ENCODE measurements around the gene SLC9A1.
"Not testable (repeated sequence)": the region's sequence is repeated elsewhere in the genome, so short reads cannot be mapped to it uniquely, and the experiment has no call there.

Gene SLC9A1

DNA sequence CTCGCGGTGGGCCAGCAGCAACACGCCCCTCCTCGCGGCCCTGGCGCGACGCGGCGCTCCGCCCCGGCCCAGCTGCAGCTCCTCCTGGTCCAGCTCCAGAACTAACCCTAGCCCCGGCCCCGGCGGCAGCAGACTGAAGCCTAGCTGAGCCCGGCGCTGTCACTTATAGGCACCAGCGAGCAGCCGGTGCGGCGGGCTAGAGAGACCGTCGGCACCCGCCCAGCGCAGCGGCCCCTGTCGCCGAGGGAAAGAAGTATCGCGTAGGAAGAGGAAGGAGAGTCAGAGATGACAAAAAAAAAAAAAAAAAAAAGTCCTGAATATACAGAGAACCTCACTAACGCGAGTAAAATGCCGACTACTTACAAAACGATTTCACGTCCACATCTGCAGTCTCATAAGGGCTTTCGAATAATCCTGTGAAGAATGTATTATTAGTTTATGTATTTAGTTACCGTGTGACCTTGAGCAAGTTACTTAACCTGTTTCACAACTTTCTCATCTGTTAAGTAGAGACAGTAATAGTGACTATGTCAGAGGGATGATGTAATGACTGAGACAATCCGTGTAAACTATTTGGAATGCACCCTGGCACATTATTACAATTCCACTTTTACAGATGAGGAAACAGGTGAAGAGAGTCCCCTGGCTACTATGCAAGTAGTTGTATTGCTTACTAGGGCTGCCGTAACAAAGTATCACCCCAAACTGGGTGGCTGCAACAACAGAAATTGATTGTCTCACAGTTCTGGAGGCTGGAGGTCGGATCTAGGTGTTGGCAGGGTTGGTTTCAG is at the start of gene SLC9A1:
Gene SLC9A1, minus strand, starts transcription at position 135 of the 791 bp plus-strand sequence. CDS start 791 bp downstream, outside the sequence.
- in situ Hi-C loops (cut with MboI; ENCODE audit: low sequenced_read_pairs) = no loop called here

DNA sequence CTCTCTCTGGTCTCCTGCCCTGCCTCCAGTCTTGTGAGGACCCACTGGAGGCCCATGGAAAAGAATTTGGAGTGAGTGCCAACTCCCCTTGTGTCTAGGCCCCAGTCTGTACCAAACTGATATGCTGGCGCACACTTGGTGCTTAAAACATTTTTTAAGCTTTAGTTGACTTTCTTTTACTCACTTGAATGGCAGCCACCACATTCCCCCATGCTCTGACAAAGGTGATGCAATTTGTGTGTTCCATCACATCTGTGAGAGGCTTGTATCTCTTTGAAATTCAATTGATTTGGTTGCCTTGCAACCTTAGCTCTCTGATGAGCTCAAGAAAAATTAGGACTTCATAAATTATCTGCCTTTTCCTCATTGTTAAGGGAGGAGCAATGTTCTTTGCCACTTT is 49.0 kb upstream of the SLC9A1 start:
- in situ Hi-C loops (cut with MboI; ENCODE audit: low sequenced_read_pairs) = no loop called here

DNA sequence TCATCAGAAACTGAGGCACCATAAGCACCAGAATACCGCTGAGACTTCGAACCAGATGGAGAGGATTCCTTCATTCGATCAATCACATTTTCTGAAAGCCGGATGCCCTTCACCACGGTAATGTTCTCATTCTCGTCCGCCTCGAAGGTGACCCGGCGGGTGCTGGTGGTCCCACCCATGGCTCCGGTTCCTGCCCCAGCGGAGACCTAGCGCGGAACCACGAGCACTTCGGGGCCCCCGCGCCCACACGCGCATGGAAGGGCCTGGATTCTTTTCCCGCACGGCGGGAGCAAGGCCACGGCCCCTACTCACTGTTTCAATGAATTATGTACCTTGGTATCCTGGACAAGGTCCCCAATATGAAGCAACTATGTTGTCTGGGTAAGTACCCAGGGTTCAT is 46.4 kb upstream of the SLC9A1 start:
- in situ Hi-C loops (cut with MboI; ENCODE audit: low sequenced_read_pairs) = no loop called here

DNA sequence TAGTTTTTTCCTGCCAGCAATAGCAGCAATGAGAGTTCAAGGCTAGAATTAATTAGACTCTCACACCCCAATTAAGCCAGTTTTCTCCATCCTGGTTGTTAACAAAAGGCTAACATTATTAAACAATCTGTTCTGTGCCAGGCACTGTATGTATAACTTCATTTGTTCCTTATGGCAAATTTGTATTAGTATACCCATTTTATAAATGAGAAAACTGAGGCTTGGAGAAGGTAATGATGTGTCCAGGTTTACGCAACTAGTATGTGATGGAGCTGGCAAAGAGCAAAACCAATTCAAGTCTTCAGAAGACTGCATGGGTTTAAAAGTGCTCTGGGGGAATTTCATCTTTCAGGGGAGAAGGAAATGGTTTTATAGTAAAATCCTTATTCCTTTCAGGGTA is 38.3 kb upstream of the SLC9A1 start:
- in situ Hi-C loops (cut with MboI; ENCODE audit: low sequenced_read_pairs) = no loop called here

- in situ Hi-C loops (cut with MboI; ENCODE audit: low sequenced_read_pairs) = no loop called here
These were observed 37.2 kb upstream of the SLC9A1 start for GRCh38 chr1:27192039-27192529.

DNA sequence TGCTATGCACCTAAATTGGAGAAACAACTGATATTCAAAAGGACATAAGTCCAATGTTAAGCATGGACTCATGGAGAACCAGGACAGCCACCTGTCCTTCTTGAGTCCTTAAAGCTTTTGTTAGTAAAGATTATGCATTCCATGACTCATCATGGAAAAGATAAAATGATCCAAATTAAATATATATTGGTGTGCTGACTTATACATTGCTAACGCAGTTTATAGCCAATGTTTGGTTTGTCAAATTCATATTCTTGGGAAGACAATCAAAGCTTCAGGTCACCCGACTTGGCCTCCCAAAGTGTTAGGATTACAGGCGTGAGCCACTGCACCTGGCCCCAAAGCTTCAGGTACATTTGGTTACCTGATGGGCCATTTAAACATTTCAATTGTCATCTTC is 29.7 kb upstream of the SLC9A1 start:
- in situ Hi-C loops (cut with MboI; ENCODE audit: low sequenced_read_pairs) = not testable (repeated sequence)

- in situ Hi-C loops (cut with MboI; ENCODE audit: low sequenced_read_pairs) = no loop called here
These were observed 25.1 kb upstream of the SLC9A1 start for GRCh38 chr1:27179979-27180378.

- in situ Hi-C loops (cut with MboI; ENCODE audit: low sequenced_read_pairs) = no loop called here
These were observed 24.5 kb upstream of the SLC9A1 start for GRCh38 chr1:27179379-27179778.

GRCh38 chr1:27176954-27177353 is 22.0 kb upstream of the SLC9A1 start:
- in situ Hi-C loops (cut with MboI; ENCODE audit: low sequenced_read_pairs) = no loop called here

GRCh38 chr1:27176323-27176722 is 21.4 kb upstream of the SLC9A1 start:
- in situ Hi-C loops (cut with MboI; ENCODE audit: low sequenced_read_pairs) = no loop called here

GRCh38 chr1:27172992-27173391 is 18.1 kb upstream of the SLC9A1 start:
- in situ Hi-C loops (cut with MboI; ENCODE audit: low sequenced_read_pairs) = not testable (repeated sequence)

DNA sequence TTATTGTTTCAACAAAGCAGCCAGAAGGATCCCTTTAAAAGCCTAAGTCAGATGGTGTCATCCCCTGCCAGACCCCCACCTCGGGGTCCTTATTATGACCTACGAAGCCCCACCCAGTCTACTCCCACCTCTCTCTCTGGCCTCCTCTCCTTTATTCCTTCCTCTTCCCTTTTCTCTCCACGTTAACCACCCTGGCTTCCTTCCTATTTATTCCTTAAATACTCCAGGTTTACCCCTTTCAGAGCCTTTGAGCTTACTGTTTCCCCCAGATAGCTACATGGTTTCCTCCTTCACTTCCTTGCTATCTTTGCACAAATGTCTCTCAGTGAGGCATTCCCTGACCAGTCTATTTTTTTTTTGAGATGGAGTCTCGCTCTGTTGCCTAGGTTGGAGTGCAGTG is 12.0 kb upstream of the SLC9A1 start:
- in situ Hi-C loops (cut with MboI; ENCODE audit: low sequenced_read_pairs) = no loop called here

DNA sequence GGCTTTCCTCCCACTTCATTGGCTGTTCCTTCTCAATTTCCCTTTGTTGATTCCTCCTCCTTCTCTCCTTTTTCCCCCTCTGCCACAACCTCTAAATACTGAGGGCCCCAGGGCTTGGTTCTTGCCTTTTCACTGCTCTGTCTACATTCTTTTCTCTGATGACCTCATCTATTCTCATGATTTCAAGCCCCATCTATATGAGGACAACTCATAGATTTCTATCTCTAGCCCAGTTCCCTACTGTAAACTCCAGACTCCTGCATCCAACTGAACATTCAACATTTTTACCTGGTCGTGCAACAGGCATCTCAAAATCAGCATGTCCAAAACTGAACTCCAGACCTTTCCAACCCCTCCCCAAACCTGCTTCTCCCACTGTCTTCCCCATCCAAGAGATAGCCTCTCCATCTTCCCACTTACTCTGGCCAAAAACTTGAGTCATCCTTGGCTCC is 11.5 kb upstream of the SLC9A1 start:
- in situ Hi-C loops (cut with MboI; ENCODE audit: low sequenced_read_pairs) = no loop called here

GRCh38 chr1:27163093-27163492 is 8.2 kb upstream of the SLC9A1 start:
- in situ Hi-C loops (cut with MboI; ENCODE audit: low sequenced_read_pairs) = no loop called here

DNA sequence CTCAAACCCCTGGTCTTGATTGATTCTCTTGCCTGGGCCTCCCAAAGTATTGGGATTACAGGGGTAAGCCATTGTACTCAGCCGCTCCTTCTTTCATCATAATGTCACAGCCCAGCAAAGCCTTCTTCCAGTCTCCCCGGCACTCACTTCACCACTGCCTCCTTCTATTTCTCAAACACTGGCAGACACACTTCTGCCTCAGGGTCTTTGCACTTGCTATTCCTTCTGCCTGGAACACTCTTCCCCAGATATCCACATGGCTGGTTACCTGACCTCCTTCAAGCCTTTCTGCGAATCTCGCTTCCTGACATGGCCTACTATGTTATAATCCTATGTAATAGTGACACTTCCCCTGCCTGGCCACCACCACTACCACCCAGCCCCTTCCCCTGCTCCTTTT is 7.2 kb upstream of the SLC9A1 start:
- in situ Hi-C loops (cut with MboI; ENCODE audit: low sequenced_read_pairs) = no loop called here

- in situ Hi-C loops (cut with MboI; ENCODE audit: low sequenced_read_pairs) = no loop called here
These were observed 6.7 kb upstream of the SLC9A1 start for GRCh38 chr1:27161594-27161993.

DNA sequence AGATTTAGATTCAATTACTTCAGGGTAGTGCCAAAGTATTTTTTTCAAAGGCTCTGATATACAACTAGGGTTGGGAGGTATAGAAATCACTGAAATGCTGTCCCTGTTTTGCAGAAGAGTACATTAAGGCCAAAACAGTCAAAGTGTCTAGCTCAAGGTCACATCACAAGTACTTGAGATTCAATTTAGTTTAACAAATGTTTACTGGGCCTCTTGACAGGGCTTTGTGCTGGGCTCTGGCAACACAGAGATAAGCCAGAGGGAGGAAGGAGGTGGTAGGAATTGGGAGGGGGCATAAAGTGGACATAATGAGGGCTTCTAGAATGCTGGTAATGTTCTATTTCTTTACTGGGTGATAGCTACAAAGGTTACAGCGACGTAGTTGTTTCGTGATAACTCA is 2.3 kb upstream of the SLC9A1 start:
- in situ Hi-C loops (cut with MboI; ENCODE audit: low sequenced_read_pairs) = no loop called here

DNA sequence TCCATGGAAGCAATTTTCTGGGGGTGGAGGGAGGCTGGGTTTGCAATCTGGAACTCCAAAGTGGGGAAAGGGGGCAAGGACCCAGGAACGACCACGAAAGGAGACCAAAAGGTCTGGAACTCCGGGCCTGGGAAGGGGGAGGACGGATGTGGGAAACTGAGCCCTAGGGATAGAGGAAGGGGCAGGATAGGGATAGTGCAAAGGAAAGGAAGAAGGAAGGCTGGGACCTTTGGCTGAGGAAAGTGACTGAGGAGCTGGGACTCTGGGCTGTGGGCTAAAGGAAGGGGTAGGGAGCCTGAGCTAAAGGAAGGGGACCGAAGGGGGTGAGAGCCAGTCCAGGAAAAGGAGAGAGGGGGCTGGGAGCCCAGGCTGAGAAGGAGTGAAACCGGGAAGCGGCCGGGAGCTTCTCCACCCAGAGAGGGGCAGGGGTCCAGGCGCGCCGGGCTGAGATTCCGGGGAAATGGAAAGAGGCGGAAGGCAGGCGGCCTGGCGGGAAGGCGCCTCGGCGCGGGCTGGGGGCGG is 395 bp downstream of the SLC9A1 start:
- in situ Hi-C loops (cut with MboI; ENCODE audit: low sequenced_read_pairs) = no loop called here

- in situ Hi-C loops (cut with MboI; ENCODE audit: low sequenced_read_pairs) = no loop called here
These were observed 982 bp downstream of the SLC9A1 start for GRCh38 chr1:27153927-27154358.

DNA sequence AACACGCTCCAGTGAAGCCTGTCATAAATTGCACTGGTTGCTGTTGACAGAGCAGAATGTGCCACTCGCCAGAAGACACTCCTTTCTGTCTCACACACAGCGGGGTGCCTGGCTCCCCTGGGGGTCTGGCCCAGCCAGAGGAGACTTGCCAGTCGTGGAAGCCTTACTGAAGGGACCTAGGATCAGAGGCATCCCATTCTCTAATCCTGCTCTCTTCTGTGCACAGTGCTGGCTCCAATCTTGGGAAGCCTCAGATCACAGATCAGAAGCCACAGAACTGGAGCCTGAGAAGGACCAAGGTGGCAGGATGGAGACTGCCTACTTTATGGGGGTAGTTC is 1.4 kb downstream of the SLC9A1 start:
- in situ Hi-C loops (cut with MboI; ENCODE audit: low sequenced_read_pairs) = no loop called here

GRCh38 chr1:27152829-27153548 is 1.9 kb downstream of the SLC9A1 start:
- in situ Hi-C loops (cut with MboI; ENCODE audit: low sequenced_read_pairs) = no loop called here
